ENCODE measurements around the gene COL5A3. TPM values are rescaled to one million over a fixed set of nuclear protein-coding genes. Genes with fewer than 3 reads are reported as not detected.

Gene COL5A3
- total and polyA plus RNA-seq, 2 of the 13 experiments (the other 11 are each of a cell fraction or from before 2014, with no cell fraction given) = 0.02 TPM; not detected in 1

DNA sequence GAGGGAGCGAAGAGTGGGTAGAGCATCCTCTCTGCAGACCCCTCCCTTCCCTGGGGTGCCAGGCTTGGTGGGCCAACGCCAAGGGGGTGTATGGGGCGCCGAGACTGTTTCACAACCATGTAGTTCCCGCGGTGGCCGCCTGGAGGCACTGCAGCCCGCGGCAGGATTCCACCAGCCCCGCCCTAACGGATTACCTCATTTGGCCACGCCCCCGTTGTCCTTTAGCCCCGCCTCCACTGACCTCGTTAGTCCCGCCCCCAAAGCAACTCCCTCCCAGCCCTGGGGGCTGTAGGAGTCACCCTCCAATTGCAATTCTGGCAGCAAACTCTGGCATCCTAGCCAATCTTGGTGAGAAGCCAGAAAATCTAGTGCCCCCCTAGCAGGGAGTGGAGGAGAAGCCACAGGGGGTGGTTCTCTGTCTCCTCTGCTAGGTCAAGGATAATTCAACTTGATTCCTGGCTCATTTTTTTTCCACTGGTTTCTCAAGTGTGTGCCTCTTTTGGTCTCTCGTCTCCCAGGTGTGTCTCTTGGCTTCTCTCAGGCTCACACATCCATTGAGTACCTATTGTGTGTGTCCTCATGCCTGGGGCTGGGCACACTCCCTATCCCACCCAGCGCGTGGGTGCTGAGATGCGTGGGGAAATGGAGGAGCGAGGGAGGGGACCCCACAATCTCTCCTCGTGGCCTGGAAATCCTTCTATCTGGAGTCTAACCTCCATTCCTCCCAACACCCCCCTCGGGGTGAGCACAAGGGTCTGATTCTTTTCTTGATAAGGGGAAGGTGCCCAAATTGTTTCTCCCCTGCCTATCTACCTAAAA is 76.0 kb downstream of the COL5A3 start (continued):
- TF ChIP-seq, protein P1, sequence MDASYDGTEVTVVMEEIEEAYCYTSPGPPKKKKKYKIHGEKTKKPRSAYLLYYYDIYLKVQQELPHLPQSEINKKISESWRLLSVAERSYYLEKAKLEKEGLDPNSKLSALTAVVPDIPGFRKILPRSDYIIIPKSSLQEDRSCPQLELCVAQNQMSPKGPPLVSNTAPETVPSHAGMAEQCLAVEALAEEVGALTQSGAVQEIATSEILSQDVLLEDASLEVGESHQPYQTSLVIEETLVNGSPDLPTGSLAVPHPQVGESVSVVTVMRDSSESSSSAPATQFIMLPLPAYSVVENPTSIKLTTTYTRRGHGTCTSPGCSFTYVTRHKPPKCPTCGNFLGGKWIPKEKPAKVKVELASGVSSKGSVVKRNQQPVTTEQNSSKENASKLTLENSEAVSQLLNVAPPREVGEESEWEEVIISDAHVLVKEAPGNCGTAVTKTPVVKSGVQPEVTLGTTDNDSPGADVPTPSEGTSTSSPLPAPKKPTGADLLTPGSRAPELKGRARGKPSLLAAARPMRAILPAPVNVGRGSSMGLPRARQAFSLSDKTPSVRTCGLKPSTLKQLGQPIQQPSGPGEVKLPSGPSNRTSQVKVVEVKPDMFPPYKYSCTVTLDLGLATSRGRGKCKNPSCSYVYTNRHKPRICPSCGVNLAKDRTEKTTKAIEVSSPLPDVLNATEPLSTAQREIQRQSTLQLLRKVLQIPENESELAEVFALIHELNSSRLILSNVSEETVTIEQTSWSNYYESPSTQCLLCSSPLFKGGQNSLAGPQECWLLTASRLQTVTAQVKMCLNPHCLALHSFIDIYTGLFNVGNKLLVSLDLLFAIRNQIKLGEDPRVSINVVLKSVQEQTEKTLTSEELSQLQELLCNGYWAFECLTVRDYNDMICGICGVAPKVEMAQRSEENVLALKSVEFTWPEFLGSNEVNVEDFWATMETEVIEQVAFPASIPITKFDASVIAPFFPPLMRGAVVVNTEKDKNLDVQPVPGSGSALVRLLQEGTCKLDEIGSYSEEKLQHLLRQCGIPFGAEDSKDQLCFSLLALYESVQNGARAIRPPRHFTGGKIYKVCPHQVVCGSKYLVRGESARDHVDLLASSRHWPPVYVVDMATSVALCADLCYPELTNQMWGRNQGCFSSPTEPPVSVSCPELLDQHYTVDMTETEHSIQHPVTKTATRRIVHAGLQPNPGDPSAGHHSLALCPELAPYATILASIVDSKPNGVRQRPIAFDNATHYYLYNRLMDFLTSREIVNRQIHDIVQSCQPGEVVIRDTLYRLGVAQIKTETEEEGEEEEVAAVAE (CRISPR knock-in tag; IDR thresholded peaks at IDR 0.05; ENCODE audit: borderline replicate concordance) = 0 out of 2 replicates have a peak, but pooled peaks have one; percentile 35
- TF ChIP-seq NRL (CRISPR knock-in tag; IDR thresholded peaks at IDR 0.05; ENCODE audit: borderline replicate concordance) (0 out of 2 replicates have a peak, but pooled peaks have one; percentile 25), RBM39 (IDR thresholded peaks at IDR 0.05; ENCODE audit: low read depth, low read length, poor library complexity, severe bottlenecking) (peak; percentile 39), MLLT10 (CRISPR knock-in tag; IDR thresholded peaks at IDR 0.05) (no peak), RELA (CRISPR knock-in tag; IDR thresholded peaks at IDR 0.05) (no peak), SP4 (CRISPR knock-in tag; IDR thresholded peaks at IDR 0.05) (peak; percentile 88), ZZZ3 (CRISPR knock-in tag; IDR thresholded peaks at IDR 0.05; ENCODE audit: borderline replicate concordance) (no peak), FOXA1 (IDR thresholded peaks at IDR 0.05) (no peak), FOXA1 (CRISPR knock-in tag; IDR thresholded peaks at IDR 0.05) (no peak), SUZ12 (IDR thresholded peaks at IDR 0.05; ENCODE audit: low read depth, low read length) (no peak), ZBTB7B (CRISPR knock-in tag; IDR thresholded peaks at IDR 0.05) (0 out of 2 replicates have a peak, but pooled peaks have one; percentile 39), STAG1 (CRISPR knock-in tag; IDR thresholded peaks at IDR 0.05) (peak; percentile 86)
- TF ChIP-seq, protein P2, sequence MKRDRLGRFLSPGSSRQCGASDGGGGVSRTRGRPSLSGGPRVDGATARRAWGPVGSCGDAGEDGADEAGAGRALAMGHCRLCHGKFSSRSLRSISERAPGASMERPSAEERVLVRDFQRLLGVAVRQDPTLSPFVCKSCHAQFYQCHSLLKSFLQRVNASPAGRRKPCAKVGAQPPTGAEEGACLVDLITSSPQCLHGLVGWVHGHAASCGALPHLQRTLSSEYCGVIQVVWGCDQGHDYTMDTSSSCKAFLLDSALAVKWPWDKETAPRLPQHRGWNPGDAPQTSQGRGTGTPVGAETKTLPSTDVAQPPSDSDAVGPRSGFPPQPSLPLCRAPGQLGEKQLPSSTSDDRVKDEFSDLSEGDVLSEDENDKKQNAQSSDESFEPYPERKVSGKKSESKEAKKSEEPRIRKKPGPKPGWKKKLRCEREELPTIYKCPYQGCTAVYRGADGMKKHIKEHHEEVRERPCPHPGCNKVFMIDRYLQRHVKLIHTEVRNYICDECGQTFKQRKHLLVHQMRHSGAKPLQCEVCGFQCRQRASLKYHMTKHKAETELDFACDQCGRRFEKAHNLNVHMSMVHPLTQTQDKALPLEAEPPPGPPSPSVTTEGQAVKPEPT (CRISPR knock-in tag; IDR thresholded peaks at IDR 0.05; ENCODE audit: low read depth) = no peak
- TF ChIP-seq, protein P3, sequence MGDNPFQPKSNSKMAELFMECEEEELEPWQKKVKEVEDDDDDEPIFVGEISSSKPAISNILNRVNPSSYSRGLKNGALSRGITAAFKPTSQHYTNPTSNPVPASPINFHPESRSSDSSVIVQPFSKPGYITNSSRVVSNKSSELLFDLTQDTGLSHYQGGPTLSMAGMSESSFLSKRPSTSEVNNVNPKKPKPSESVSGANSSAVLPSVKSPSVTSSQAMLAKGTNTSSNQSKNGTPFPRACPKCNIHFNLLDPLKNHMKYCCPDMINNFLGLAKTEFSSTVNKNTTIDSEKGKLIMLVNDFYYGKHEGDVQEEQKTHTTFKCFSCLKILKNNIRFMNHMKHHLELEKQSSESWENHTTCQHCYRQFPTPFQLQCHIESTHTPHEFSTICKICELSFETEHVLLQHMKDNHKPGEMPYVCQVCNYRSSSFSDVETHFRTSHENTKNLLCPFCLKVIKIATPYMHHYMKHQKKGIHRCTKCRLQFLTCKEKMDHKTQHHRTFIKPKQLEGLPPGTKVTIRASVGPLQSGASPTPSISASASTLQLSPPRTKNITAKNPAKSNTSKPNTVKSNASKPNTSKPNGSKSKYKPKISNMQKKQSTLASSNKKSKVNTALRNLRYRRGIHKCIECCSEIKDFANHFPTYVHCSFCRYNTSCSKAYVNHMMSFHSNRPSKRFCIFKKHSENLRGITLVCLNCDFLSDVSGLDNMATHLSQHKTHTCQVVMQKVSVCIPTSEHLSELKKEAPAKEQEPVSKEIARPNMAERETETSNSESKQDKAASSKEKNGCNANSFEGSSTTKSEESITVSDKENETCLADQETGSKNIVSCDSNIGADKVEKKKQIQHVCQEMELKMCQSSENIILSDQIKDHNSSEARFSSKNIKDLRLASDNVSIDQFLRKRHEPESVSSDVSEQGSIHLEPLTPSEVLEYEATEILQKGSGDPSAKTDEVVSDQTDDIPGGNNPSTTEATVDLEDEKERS (CRISPR knock-in tag; IDR thresholded peaks at IDR 0.05) = no peak
- TF ChIP-seq, protein P4, sequence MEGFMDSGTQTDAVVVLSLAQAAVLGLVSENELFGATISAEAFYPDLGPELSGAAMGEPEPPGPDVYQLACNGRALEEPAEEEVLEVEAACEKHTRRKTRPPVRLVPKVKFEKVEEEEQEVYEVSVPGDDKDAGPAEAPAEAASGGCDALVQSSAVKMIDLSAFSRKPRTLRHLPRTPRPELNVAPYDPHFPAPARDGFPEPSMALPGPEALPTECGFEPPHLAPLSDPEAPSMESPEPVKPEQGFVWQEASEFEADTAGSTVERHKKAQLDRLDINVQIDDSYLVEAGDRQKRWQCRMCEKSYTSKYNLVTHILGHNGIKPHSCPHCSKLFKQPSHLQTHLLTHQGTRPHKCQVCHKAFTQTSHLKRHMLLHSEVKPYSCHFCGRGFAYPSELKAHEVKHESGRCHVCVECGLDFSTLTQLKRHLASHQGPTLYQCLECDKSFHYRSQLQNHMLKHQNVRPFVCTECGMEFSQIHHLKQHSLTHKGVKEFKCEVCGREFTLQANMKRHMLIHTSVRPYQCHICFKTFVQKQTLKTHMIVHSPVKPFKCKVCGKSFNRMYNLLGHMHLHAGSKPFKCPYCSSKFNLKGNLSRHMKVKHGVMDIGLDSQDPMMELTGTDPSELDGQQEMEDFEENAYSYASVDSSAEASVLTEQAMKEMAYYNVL (CRISPR knock-in tag; IDR thresholded peaks at IDR 0.05; ENCODE audit: borderline replicate concordance) = no peak
